Ecto neural progenitor cell (in vitro differentiated cells): ENCODE data around the gene MIGA2.
"Not testable (repeated sequence)": the region's sequence is repeated elsewhere in the genome, so short reads cannot be mapped to it uniquely, and the experiment has no call there.

Experiments
- DNase-seq: peaks from one replicate; pipeline ENCODE4 v3.0.0-alpha.2; 2018; ENCODE audit warnings: low spot score

The MIGA2 gene

DNA sequence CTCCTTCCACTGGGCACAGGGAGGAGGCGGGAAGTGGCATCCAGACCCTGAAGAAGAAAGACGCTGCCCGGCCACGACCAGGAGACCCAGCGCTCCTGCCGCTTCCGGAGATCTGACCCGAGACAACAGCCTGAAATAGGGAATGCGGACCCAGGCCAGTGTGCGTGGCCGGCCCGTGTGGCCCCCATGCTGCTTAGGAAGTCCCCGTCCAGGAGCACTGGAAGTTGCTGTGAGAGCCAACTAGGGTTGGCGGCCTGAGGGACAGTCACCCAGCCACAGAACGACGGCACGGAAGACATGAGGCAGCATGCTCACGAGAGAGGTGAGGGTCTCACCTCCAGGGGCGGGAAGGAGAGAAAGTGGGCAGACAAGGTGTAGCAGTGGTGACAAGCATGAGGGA lies 25.3 kb upstream of the MIGA2 start:
- DNase-seq: no peak

DNA sequence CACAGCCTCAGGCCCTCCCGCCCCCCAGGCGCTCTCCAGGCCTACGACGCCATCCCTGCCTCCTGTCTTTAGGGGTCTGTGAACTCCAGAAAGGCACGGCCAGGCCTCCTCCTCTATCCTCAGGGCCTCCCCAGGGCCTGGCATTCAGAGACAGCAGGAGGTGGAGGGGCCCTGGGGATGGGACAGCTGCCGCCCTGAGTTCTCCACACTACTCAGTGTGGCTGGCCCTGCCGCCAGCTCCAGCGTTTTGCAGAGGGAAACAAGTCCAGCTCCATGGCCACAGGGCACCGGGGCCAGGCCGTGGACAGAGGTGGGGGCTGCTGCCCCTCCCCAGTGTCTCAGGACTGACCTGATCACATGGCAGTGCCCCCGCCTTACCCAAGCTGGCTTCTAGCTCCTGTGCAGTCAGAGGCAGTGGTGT lies 24.7 kb upstream of the MIGA2 start:
- DNase-seq: no peak

DNA sequence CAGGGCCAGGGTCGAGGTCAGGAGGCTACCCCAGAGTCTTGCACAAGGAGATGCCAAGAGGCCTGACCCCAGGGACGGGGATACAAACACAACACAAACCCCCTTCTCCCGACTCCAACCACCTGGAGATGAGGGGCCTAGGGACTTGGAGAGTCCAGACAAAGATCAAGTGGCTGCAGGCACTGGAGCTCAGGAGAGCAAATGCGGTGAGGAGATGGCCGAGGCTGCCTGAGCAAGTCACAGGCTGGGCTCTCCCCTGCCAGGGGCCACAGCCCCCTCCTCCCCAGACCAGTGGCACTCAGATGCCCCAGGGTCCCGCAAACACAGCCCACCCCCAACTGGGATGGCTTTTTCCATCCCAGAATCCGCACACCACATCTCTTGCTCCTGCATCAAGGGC lies 24.1 kb upstream of the MIGA2 start:
- DNase-seq: no peak

DNA sequence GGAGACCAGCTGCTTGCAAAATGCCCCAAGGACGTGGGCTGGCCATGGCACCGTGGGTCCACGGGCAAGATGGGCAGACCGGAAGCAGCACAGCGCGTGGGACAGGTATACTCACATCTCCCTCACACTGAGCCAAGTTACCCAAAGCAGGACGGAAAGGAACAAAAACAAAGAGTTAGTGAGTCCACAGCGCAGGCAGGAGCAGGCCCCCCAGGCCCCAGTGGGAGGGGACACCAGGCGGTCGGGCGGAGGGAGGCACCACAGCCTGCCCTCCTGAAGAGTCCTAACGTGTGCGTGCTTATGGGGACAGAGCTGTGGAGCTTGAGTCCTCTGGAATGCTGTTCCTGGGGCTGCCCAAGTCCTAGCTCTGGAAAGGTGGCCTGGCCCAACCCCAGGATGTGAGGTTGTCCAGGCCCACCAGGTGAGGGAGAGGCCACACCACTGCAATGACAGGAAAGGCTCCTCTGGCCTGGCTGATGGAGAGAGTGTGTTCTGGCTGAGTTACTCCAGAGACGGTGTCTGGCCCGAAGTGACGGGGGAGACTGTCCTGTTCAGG lies 23.5 kb upstream of the MIGA2 start:
- DNase-seq: no peak

DNA sequence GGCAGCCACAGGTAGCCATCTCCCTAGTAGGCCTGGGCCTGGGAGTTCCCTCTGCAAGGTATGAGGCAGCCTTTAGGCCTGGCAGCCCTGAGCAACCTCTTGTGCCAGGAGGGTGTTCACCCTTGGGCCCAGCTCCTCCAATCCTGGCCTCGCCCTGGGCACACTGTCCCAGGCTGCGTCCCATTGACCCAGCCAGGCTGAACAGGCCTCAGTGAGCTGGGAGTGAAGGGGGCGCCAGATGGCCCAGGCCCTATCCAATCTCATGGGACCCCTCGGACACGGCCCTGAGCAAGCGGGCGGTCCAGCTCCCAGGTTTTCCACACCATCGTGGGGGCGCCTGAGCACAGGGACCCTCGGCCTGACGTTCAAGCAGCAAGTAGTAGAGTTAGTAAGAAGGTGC lies 22.8 kb upstream of the MIGA2 start:
- no peak for DNase-seq

DNA sequence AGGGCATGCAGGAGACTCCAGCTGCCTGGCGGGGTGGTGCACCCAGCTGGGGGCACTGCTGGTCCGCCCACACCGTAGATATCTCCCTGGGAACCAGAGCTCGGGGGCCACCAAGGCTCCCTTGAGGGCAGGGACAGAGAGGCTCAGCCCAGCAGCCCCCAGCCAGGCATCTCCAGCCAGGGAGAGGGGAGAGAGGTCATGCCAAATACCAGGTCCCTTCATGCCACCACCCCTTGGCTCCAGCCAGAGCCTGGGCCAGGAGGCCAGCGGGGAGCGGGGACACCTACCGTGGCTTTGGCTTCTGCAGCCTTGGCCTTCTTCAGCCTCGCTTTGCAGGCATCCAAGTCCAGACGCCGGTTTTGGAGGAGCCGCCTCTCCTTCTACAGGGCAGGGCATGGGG lies 22.3 kb upstream of the MIGA2 start:
- no peak for DNase-seq

DNA sequence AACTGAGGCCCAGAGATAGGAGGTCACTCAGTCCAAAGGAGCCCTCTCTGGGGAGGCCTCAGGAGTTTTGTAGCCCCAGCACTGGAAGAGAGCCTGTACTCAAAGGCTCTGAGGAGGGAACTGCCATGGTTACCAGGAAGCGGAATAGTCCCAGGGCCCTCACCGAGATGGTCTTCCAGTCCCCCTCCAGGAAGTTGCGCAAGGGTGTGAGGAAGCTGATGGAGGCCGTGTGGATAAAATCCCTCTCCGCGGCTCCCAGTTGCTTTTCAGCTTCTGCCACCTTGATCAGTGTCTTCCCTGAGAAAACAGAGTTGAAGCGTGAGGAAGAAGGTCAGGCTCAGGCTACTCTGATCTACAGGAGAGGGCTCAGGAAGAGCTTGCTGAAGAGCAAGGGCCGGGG lies 21.8 kb upstream of the MIGA2 start:
- no peak for DNase-seq

DNA sequence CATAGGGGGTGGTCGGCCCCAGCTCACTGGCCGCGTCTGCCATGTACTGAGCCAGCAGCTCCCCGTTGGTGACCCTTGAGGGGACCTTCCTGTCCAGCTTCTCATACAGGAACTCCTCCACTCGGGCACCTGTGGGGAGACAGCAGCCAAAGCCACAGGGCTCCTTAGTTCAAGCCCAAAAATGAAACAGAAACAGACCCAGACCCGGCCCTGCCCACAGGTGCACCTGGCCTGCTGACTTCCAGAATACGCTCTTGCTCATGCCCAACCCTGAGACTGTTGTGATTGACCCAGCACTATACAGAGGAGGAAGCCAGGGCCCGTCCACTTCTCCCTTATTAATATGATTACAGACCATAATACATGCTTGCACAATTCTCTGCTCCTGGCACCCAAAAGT lies 15.3 kb upstream of the MIGA2 start:
- DNase-seq: no peak

DNA sequence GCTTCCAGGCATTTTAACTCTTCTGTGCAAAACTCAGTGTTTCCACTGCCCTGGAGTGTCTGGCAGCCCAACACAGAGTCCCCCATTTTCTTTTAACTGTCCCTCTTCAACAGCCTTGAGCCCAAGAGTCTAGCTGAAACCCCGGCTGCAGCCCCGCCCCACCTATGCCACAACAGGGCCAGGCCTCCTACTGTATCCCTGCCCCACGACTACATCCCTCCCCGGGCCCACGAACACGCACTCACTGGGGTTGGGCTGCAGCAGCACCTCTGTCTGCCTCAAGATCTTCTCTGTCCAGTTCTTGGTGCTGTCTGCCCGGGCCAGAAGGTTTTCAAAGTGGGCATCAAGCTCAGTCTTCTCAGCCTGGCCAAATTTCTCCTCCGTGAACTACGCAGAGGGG lies 14.4 kb upstream of the MIGA2 start:
- no peak for DNase-seq

DNA sequence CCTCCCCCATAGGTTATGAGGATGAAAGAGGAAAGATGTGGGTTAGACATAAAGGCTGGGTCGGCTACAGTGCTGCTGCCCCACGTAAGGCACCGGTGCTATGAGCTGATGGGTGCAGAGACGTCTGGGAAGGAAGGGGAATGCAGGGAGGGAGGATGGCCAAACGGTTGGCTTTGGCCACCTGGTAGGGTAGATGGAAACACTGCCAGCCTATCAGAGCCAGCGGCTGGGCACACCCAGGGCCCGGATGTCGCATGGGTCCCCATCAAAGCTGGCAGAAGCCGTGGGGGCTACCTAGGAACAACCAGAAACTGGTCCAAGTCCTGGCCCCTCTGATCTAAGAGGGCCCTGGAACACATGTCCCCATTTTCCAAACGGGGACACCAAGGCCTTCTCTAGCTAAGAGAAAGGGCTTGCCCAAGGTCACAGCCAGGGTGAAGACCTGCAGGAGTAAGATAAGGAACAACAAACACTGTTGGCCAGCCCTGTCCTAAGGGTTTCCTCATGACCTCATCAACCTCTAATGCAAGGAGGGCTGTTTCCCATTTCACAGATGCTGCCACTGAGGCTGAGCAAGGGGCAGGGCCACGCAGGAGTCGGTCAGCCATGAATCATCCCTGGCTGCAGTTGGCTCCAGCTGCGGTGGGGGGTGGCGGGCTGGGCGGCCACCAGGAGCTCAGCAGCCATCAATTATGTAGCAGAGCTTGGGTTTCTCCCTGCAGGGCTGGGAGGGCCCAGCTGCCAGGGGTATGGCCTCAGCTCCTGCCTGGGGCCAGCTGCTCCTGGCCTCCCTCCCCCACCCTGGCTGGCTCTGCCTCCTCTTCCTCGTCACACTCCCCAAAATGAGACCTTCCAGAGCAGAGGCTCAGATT lies 13.2 kb upstream of the MIGA2 start:
- peak; percentile 57 for DNase-seq

DNA sequence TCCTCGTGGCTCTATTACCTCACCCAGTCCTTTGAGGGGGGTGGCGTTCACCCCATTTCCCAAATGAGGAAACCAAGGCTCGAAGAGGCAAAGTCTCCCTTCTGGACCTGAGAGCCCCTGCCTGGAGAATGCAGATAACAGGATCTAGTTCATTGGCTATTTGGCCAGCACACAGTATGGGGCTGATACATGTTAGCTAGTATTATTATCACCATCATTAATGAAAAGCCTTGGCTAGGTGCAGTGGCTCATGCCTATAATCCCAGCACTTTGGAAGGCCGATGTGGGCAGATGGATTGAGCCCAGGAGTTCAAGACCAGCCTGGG lies 12.6 kb upstream of the MIGA2 start:
- DNase-seq: no peak

DNA sequence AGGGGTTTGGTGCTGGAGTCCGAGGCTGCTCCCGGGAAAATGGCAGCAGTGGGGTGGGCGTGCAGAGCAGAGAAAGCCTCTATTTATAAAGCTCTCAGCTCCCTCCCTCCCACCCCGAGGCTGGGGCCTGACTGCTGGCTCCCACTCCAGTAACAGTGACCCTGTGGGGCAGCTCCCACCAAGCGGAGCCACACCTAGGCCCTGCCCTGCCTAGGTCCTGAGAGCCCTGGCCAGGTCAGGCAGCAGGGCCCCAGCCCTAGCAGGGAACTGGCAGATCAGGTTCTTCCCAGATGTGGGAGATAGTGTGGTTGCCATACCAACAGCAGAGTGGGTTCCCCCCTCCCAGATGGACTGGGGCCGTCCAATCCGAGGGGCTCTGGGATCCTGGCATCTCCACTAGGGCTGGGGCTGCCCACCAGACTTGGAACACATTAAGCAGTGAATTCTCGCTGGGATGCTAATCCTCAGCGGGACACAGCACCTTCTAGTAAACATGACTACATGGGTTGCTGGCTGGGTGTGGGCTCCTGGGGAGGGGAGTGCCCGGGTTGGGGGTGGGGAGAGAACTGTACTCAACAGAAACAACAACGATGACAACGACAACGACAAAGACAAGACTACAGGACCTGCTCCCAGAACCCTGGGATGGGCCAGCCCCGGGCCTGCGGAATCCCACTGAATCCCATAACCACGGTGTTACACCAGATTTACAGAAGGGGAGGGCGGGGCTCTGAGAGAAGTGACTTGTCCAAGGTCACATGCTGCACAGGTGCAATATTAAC lies 9.8 kb upstream of the MIGA2 start:
- DNase-seq: peak; percentile 71

DNA sequence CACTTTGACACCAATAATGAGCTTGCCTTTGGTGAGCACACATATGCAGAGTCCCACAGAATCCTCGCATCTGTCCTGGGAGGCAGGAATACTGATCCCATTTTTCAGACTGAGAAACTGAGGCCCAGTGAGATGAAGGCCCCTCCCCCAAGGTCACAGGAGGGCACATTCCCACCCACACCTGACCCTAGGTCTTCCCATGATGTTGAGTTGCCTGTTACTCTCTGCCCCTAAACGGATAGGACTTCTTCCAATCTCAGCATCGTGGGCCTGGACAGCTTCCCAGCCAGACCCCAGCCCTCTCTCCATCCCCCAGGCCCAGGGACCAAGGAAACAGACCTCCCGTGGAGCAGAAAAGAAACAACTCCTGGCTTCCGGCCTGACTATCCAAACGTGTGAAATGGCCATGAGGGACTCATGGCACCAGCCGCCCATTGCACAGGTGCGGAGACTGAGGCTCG lies 9.2 kb upstream of the MIGA2 start:
- DNase-seq: no peak

DNA sequence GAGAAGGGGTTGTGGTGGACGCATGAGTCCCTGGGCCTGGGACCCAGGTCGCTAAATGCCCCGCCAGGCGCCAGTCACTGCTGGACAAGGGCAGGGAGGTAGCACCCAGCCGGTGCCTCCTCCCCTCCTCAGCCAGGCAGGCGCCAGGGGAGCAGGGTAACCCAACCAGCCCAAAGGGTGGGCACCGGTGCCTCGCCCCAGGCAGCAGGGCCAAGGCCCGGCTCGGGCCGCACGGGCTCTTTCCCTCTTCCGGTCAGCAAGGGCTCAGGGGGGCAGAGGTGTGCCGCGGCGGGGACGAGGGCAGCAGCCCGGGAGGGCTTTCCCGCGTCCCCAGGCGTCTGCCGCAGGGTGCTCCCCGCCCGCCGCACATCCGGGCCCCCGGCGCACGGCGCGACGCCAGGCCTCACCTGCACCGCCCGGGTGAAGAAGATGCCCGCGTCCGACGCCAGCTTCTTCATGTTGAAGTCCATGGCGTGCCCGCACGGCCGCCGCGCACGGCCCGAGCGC lies 8.7 kb upstream of the MIGA2 start:
- no peak for DNase-seq

DNA sequence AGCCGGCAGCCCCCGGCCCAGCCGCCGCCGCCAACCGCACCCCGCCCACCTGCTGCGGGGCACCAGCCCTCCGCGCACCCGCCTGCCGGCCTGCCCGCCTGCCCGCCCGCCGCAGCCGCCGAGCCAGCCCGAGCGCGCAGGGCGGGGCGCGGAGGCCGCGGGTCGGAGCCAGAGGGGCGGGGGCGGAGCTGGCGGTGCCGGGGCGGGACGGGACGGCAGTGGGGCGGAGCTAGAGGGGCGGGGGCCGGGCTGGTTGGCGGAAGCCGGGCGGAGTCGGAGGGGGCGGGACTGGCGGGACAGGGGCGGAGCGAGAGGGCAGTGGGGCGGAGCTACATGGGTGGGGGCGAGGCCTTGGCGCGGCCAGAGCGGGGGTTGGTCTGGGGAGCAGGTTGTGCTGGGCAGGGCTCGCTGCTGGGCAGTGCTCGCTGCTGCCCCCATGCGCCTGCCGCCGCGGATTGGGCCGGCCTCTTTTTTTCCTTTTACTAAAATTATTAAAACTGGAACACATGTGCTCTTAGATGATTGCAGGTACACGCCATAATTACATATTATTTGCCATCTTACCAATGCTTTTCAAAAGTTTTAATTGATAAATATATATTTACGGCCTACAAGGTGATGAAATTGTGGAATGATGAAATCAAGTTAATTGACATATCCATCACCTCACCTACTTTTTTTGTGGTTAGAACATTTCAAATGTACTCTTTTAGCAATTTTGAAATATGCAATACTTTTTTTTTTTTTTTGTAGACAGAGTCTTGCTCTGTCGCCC lies 8.0 kb upstream of the MIGA2 start, which contains the start of gene SH3GLB2:
SH3GLB2 (minus strand) TSS at position 140 of the 775 bp plus-strand sequence. CDS start 177 bp downstream, outside the sequence.
- peak; percentile 99 for DNase-seq

DNA sequence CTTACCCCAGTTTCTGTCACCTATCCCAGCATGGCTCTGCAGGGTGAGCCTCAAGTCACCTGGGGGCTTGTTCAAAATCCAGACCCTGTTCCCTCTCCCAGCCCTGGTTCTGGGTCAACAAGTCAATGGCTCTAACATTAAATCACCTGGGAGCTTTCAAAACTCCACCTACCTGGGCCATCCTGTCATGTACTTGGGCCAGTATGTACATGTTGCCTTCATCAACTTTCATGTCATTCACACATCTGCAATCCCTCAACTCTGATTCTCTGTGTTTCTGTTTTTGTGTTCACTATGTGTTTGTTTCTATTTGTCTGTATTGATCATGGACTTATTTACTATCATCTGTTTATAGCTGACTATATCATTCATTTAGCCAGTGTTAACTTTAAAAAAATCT lies 6.2 kb upstream of the MIGA2 start:
- DNase-seq: no peak

DNA sequence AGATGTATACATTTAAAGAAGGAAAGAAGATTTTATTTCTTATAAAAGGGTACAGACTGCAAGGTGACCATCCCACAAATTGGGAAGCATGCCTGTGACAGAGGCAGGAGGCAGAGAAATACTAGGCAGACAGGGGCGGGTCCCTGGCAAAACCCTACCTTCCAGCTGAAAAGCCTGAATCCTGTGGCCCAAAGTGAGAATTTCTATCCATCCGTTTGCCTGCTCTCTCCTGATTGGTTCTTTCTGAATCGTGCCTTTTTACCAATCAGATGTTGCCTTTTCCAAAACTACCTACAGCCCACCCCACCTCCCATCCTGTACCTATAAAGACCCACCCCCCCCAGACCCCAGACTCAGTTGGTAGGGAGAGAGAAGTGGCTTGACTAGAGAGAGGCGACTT lies 4.9 kb upstream of the MIGA2 start:
- no peak for DNase-seq

DNA sequence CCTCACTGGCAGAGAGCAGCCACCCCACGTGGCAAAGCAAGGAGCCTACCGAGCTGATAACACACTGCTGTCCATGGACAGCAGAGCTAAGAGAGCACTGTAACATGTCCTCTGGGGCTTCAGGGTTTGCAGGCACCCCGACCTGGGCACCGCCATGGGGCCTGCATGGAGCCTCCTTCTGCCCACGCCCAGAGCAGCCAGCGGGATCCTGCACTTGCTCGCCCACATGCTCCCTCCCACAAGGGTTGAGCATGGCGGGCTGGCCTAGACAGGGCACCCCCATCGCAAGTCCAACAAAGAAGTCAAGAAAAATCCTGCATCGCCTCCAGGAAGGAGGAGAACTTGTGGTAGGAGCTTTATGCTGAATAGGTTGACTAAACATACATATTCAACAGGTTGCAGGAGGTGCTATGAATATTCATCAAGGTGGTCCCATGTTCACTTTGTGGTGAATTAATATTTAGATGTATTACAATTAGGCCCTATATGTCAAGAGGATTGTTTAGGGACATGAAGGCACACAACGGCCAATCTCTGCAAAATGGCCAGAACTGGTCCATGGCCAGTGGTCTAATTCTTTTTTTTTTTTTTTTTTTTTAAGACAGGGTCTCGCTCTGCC lies 3.8 kb upstream of the MIGA2 start:
- no peak for DNase-seq

DNA sequence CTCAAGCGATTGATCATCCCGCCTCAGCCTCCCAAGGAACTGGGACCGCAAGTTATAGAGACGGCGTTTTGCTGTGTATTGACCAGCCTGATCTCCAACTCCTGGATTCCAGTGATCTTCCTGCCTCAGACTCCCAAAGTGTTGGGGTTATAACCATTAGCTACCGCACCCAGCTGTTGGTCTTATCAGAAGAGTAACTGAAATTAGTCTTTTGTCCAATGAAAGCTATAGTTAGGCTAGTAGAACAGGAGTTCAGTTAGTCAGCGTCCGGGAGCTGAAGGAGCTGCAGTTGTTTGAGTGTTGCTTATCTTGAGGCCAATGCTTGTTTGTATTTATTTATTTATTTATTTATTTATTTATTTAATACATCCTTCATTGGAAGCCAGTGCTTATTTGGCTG lies 3.2 kb upstream of the MIGA2 start:
- DNase-seq: no peak

DNA sequence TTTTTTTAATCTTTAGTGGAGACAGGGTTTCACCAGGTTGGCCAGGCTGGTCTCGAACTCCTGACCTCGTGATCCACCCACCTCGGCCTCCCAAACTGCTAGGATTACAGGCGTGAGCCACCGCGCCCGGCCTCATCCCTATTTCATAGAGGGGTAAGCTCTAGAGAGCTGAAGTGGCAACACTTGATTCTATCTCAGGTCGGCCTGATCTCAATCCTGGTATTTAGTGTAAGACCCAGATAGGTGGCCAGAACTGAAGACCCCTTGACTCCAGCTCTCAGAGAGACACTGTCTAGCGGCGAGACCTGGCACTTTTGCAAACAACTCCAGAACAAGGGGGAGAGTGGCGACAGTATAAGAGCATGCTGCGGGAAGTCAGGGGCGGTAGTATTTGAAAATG lies 588 bp upstream of the MIGA2 start:
- not testable (repeated sequence) for DNase-seq

DNA sequence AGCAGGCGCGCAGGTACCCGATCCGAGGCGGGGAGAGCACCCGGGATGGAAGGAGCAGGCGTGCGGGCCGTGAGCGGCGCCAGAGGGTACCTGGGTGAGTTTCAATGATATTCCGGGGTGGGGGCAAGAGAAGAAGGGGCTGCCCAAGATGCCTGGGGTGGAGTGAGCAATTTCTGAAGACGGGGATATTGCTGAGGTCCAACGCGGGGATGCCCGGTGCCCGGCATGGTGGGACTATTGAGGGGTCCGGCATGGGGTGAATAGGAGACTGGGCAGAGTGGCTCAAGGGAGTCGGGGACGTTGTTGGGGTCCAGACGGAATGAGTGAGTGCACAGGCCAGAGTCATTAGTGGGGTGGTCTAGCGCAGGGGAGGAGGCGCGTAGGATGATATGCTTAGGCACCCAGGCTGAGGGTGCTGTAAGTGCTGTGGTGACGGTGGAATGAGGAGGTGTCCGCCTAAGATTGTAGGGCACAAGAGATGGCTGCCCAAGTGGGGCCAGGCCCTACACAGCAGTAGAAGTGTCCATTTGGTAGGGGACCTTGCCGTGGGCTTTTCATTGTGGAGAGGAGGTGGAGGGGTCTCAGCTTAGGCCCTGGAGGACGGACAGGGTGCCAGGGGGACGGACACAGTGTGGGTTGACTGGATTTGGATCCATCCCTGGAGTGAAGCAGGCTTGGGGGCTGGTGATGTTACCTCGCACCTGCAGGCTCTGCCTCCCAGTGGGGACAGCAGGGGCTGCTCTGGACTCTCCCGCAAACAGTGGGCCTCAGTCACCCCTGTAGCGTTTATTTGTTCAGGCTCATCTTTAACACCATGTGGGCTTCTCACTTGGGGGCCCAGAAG lies 719 bp downstream of the MIGA2 start:
- no peak for DNase-seq
